ENCODE results near the gene TMEM125.

DNA sequence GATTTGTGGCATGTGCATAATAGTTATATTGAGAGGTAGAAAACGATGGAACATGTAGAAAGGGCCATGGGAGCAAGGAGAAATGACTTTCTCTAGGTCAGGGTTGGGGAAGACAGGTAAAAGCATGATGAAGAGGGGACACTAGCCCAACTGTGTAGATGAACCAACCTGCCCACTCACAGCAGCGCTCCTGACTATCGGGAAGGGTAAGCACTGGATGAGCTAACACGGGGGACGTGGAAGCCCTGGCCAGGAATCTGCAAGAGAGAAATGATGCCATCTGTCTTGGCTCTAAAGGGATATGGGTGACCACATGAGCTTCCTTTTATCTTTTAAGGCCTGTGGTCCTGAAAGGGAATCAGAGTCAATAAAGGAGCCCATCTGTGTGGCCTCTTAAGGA is 36.2 kb upstream of the TMEM125 start:
- TF ChIP-seq, protein P1, sequence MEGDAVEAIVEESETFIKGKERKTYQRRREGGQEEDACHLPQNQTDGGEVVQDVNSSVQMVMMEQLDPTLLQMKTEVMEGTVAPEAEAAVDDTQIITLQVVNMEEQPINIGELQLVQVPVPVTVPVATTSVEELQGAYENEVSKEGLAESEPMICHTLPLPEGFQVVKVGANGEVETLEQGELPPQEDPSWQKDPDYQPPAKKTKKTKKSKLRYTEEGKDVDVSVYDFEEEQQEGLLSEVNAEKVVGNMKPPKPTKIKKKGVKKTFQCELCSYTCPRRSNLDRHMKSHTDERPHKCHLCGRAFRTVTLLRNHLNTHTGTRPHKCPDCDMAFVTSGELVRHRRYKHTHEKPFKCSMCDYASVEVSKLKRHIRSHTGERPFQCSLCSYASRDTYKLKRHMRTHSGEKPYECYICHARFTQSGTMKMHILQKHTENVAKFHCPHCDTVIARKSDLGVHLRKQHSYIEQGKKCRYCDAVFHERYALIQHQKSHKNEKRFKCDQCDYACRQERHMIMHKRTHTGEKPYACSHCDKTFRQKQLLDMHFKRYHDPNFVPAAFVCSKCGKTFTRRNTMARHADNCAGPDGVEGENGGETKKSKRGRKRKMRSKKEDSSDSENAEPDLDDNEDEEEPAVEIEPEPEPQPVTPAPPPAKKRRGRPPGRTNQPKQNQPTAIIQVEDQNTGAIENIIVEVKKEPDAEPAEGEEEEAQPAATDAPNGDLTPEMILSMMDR (conservative IDR thresholded peaks at IDR 0.05; ENCODE audit: low read length) = no peak
- TF ChIP-seq EZH2phosphoT487 (IDR thresholded peaks at IDR 0.05; ENCODE audit: borderline replicate concordance, low read depth, low read length) = no peak

All from OCI-LY7 (cell line).